HG02970 (cell line): Measurements from ENCODE around the gene STXBP1.
"Not testable (repeated sequence)": the region's sequence is repeated elsewhere in the genome, so short reads cannot be mapped to it uniquely, and the experiment has no call there.

ENCODE experiments used
- ATAC-seq: cut with Tn5 transposase; IDR thresholded peaks from one replicate; pipeline ENCODE4 v1.9.1; 2021; ENCODE audit warnings: mild to moderate bottlenecking, moderate library complexity, moderate number of reproducible peaks; ENCODE audit not compliant: unreplicated experiment, low FRiP score

The STXBP1 gene

DNA sequence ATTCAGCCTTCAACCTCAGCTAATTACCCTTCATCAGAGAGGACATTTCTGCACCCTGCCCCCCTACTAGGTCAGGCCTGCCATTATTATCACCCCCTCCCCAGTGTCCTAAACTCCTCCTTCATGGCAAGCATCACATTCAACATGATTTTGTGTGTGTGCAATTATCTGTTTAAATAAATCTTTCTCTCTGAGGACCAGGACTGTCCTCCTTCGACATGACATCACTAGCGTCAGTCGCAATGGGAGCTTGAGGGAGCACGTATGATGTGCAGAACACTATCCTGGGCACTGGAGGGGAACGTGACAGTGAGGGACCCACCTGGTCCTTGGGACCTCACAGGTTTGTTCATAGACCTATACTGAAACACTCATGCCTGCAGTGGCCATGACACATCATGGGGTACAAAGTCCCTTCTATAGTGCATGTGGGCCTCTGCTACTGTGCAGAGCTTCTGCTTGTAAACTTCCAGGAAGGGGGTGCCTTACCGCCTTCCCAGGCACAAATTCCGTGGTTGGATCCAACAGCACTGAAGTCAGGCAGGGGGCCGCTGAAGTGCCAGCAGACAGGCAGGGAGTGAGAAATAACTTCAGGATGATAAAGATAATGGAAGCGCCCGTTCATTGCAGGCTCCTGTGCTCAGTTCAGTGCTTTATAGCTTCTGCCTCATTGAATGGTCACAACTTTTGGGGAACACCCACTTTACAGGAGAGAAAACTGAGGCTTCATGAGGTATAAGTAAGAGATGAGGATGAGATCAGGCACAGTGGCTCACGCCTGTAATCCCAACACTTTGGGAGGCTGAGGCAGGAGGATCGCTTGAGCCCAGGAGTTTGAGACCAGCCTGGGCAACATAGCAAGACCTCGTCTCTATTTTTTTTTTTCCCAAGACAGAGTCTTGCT lies 36.0 kb upstream of the STXBP1 start:
- ATAC-seq: no peak

DNA sequence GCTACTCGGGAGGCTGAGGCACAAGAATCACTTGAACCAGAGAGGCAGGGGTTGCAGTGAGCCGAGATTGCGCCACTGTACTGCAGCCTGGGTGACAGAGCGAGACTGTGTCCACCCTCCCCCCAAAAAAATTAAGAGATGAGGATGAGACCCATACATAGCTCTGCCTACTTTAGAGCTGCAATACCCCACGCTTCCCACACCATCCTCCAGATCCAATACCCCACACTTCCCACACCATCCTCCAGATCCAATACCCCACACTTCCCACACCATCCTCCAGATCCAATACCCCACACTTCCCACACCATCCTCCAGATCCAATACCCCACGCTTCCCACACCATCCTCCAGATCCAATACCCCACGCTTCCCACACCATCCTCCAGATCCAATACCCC lies 34.9 kb upstream of the STXBP1 start:
- not testable (repeated sequence) for ATAC-seq

DNA sequence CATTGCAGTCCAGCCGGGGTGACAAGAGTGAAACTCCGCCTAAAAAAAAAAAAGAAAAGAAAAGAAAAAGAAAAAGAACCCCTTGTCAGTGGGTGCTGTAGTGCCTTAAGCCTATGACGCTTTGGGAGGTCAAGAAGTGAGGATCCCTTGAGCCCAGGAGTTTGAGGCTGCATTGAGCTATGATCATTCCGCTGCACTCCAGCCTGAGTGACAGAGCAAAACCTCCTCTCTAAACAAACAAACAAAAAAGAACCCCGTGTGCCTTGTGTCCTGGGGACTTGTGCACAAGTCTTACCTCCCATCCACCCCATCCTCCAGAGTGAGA lies 33.5 kb upstream of the STXBP1 start:
- no peak for ATAC-seq

DNA sequence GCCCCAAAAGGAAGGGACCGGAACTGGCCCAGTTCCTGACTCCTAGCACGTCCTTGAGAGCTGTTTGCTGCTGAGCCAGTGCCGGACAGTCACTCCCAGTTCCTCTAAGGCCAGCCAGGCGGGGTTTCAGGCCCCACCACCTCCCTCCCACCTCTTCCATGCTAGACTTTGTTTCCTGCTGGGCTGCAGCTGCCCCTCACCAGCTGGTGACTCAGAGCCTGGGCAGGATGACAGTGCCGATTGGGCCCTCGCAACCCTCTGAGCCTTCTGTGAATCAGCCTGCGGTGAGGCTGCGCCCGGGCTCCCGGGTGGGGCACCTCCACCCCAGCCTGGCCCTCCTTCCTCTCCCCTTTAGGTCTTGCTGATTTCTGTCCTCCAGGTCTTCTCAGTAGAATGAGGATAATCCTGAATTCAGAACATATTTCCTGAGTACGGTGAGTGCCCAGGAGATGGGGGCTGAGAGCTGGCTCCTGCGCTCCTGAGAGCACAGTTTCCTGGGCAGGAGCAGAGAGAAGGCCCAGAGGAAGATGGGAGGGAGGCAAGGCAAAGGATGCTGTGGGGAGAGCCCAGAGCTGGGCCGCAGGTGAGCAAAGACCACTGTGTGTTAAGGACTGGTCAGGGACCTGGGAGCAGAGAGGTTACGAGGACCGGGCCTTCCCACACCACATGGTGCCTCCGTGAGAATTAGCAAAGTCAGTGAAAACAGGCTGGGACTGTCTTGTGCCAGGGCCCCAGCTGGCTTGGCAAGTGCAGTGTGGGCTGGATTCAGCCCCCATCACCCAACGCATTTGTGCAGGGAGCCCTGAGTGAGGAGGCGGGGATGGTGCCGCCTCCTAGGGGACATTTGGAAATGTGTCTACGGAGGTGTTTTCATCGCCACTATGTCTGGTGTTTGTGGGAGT lies 32.9 kb upstream of the STXBP1 start:
- ATAC-seq: no peak

DNA sequence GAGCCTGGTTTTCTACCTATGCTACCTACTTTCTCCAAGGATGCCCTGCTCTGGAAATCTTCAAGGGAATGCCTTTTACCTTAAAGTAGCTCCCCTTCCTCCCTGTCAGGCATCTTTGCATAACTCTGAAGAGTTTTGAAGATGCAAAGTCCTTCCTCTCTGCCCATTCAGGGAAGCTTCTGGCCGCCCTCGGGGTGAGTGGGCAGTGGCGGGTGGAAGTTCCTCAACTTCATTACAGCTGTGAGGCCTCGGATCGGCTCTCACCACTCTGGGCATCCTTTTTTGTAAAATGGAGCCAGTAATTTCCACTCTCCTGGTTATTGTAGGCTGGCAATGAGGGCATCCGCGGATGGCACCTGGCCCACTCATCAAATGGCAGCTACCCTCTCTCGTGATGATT lies 31.7 kb upstream of the STXBP1 start:
- no peak for ATAC-seq

DNA sequence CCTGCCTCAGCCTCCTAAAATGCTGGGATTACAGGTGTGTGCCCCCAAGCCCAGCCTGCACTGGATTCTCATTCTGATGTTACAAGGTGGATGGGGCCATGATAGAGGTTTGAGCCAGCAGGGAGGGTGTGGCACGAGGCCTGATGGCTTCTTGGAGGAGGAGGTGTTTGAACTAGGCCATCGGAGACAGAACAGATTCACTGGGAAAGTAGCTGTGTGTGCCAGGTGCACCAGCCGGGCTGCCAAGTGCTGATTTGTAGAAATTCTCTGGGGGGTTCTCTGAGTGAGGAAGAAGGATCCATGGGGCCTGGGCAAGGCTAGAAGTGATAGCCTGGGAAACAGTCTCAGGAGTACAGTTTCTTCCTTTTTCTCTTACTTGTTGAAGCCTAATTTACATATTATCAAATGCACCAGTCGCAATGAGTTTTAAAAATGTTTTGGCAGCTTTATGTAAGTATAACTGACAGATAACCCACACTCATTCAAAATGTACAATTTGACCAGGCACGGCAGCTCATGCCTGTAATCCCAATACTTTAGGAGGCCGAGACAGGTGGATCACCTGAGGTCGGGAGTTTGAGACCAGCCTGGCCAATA lies 31.1 kb upstream of the STXBP1 start:
- no peak for ATAC-seq

DNA sequence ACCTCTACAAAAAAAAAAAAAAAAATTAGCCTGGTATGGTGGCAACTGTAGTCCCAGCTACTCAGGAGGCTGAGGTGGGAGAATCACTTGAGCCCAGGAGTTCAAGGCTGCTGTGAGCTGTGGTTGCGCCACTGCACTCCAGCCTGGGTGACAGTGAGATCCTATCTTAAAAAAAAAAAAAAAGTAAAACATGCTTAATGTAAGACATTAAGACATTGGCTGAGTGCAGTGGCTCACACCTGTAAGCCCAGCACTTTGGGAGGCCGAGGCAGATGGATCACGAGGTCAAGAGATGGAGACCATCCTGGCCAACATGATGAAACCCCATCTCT lies 27.6 kb upstream of the STXBP1 start:
- ATAC-seq: not testable (repeated sequence)

DNA sequence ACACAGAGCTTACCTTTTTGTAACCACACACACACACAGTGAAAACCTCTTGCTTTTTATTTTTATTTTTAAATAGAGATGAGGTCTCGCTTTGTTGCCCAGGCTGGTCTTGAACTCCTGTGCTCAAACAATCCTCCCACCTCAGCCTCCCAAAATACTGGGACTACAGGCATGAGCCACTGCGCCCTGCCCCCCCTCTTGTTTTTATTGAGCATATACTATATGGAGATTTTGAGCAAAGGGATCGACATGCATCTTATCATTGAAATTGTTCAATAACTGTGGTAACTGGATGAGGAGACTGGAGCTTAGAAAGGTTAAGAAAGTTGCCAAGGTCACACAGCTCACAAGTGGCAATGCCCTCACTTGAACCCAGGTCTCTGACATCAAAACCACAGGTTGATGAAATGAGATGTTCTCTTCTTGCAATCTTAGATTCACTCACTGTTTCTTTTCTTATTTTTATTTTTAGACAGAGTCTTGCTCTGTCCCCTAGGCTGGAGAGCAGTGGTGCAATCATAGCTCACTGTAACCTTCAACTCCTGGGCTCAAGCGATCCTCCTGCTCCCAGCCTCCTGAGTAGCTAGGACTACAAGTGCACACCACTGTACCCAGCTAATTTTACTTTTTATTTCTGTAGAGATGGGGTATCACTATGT lies 26.8 kb upstream of the STXBP1 start:
- no peak for ATAC-seq

DNA sequence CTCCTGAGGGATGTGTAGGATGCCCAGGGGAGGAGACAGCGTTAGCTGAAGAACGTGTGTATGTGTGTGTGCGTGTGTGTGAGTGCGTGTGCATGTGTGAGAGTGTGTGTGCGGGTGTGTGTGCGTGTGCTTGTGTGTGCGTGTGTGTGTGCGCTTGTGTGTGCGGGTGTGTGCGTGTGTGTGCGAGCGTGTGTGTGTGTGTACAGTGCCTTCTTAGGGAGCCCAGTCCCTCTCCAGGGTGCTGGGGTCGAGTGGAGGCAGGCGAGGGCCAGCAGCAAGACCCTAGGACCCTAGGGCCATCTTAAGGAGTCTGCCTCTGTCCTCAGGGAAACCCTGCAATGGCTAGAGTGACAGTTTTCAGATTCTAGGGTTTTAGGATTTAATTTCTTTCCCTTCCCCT lies 26.0 kb upstream of the STXBP1 start:
- no peak for ATAC-seq

DNA sequence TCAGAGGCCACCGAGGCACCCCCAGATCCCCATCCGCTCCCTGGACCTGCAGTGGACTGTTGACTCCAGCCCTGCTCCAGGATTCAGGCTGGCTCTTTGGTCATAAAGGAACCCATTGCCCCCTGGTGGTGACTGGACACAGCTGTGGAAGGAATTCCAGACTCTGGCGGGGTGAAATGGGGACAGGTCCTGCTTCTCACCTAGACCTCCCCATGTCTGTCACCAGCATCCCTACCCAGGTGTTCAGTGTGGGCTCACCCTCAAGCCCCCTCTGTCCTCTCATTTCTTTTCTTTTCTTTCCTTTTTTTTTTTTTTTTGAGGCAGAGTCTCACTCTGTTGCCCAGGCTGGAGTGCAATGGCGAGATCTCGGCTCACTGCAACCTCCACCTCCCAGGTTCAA lies 25.5 kb upstream of the STXBP1 start:
- ATAC-seq: no peak

DNA sequence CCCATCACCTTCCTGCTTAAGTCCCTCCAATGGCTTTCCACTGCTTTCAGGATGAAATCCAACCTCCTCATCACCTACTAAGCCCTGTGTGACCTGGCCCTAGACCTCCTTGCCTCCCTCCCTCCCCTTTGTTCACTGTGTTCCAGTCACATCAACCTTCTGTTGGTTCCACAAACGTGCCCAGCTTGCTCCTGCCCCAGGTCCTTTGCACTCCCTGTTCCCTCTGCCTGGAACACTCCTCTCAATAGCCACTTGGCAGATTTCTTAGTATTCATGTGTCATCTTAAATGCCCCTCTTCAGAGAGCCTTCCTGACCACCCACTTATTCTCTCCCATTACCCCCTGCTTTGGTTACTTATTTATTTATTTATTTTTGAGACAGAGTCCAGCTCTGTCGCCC lies 24.1 kb upstream of the STXBP1 start:
- ATAC-seq: no peak

DNA sequence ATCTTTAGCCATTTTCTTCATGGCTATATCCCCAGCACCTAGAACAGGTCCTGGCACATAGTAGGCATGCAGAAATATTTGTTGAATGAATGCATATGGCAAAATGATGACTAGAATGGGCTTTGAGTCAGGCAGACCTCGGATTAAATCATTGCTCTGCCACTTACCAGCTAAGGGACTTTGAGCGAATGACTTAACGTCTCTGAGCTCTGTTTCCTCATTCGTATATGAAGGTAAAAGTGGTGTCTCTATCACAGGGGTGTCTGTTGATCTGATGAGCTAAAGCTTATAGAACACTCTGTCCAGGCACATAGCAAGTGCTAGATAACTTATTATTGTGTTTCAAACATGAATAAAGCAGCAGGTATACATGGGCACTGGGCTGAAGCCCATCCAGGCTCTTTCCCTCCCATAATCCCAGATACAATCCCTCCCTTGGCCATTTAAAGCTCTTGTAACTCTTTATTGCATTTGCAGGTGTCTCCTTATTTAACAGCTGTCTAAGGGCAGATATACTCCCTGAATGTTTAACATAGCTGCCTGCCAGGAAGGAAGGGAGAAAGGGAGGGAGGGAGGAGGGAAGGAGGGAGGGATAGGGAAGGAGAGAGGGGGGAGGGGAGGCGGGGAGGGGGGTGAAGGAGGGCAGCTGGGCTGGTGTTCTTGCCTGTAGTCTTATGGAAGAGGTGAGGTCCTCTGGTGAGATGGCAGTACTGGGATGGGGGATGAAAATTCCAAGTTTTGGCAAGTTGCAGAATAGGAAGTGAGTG lies 23.2 kb upstream of the STXBP1 start:
- ATAC-seq: no peak

DNA sequence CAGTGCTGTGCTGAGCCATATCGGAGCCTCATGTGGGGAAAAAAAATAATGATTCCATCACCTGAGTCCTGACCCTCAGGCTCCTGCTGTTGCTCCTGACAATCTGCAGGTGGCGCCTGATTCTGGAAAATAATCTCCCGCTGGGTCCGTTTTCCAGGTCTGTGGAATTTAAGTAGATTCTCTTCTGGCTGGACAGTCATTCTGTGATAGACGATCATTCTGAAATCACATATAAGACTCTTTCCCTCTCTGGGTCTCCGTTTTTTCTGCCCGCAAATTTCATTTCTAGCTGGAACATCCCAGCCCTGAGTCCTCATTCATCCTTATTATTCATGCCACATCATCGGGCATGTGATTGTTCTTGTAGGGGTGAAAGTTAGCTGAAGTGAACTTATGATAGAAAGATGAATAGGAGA lies 22.1 kb upstream of the STXBP1 start:
- no peak for ATAC-seq

DNA sequence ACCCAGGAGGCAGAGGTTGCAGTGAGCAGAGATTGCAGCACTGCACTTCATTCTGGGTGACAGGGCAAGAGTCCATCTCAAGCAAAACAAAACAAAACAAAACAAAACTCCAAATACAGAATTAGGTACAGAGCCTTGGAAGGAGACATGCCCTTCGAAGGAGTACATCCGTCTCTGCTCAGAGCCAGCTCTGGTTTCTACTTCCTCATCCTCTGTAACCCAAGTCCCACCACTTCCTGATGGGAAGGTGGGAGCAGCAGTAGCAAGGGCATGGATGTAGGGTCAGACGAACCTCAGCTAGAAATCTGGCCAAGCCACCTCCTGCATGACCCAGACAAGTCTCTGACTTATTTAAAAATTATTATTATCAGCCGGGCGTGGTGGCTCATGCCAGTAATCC lies 16.5 kb upstream of the STXBP1 start:
- no peak for ATAC-seq

DNA sequence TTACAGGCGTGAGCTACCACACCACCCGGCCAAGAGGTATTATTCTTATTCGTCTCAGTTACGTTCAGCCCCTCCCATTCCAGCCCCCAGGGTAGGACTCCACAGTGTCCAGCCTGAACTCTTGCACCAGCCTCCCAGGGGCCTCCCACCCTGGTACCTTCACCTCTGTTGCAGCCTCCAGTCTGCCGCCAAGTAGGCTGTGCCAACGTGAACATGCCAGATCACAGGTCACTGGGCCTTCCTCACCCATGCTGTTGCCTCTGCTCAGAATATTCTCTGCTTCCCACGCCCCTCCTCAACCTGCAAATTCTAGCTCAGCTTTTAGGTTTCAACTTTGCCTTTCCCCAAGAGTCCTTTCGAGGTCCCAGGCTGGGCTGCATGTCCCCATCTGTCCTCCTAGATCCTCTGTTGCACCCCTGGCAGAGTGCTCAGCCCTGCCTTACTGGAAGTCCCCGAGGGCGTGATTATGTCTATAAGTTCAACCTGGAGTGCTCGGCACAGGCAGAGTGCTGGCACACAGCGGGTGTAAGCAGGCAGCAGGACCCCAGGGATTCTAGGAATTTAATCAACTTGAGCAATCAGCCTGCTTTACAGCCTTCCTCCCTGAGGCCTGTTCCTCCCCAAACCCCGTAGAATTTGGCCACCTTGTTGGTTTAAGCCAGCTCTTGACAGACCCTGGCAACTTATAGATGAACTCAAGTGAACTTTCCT lies 13.1 kb upstream of the STXBP1 start:
- no peak for ATAC-seq

DNA sequence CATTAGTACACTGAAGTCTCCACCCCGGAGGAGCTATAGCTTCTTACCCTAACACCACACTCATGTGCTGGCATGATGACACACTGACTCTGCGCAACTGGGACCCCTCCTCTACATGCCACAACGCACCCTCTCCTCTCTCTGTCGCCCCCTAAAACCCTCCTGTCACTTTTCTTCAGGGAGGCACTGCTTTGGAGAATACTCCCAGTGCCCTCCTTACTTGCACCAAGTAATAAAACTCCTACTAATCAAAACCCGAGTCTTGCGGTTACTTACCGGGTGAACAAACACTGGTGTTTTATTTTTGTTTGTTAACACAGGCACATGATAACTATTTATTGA lies 12.6 kb upstream of the STXBP1 start:
- ATAC-seq: no peak

DNA sequence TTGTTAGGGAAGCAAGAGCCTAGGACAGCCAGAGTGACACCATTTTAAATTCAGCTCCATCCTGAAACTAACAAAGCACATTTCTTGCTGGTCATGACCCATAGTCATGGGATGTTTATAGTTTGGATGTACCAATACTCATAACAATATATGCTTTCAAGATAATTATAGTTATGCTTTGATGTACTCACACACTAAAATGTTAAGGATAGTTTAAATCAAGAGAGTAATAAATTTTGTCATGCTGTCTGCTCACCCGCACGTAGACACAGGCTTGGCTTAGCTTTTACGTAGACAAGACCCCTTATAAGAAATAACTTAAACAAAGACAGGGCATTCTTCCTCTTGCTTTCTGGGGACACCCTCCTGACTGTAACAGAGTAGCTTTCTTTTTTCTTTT lies 8.9 kb upstream of the STXBP1 start:
- no peak for ATAC-seq

DNA sequence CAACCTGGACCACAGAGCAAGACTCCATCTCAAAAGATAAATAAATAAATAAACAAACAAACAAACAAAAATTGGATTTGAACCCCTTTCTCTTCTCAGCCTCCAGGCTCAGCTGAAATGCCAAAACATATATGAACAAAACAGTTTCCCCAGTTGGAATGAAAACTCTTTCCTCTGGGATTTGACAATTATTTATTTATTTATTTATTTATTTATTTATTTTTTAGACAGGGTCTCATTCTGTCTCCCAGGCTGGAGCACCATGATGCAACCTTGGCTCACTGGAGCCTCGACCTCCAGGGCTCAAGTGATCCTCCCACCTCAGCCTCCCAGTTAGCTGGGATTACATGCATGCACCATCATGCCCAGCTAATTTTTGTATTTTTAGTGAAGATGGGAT lies 6.0 kb upstream of the STXBP1 start:
- no peak for ATAC-seq

DNA sequence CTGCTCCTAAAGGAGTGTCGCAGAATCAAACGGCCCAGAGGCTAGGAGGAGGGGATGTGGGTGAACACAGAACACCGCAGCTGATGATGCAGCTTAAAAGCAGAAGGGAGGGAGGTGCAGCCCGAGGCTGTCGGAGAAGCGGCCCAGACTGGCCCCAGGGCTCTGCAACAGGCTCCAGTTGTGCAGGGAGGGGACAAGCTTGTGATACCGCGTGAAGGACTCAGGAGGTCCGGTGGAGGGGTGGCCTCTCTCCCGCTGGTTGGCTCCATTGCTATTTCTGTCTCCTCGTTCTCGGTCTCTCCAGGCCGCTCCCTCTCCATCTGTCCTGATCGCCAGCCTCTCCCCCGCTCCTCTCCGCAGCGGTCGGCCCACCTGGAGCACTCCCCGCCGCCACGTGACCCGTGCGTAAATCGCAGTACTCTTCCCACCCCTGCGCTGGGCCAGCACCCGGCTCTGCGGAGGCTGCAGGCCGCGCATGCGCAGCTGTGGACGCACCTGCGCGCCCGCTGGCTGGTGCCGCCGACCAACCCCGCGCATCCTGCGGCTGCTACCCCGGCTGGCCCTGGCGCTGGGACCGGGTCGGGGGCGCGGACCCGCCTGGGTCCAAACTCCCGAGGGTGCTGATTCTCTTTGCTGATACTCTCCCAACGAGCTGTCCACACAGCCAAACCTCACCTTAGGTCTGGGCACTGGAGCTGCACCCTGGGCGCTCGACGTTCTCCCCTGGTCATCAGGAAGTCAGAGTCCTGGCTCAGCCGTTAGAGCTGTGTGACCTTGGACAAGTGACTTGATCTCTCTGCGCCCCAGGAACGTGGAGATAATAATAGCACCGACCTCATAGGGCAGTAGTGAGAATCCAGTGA lies 3.7 kb upstream of the STXBP1 start:
- ATAC-seq: no peak
